Adipose tissue (tissue), 3 donors: ENCODE results near the gene CCDC170. TPM values are rescaled to one million over a fixed set of nuclear protein-coding genes. Genes with fewer than 3 reads are reported as not detected.

Experiments used
- H3K27ac ChIP-seq: one replicate; pipeline ENCODE4 v1.5.1; 2013; ENCODE audit warnings: low read depth, low read length
- WGBS, 3 donors: extraction: QIAGEN DNeasy Blood & Tissue Kit; methylation state at CpG; one replicate each; pipeline ENCODE4 v1.1.7; 2013; 5-methylcytosine and 5-hydroxymethylcytosine counted together
- polyA plus RNA-seq, 3 donors: library from polyadenylated mRNA; stranded (reverse); fragments of 200-250 nt; gene quantifications; one replicate each; pipeline ENCODE4 v1.2.3, GENCODE V29; 2013
- donor health status: healthy with polysubstance abuse.
- donor health status: Bipolar disorder and iron deficiency.
- donor health status: healthy.

Gene CCDC170
- polyA plus RNA-seq, 3 donors, result 0.05 to 0.45 (median 0.22) TPM

DNA sequence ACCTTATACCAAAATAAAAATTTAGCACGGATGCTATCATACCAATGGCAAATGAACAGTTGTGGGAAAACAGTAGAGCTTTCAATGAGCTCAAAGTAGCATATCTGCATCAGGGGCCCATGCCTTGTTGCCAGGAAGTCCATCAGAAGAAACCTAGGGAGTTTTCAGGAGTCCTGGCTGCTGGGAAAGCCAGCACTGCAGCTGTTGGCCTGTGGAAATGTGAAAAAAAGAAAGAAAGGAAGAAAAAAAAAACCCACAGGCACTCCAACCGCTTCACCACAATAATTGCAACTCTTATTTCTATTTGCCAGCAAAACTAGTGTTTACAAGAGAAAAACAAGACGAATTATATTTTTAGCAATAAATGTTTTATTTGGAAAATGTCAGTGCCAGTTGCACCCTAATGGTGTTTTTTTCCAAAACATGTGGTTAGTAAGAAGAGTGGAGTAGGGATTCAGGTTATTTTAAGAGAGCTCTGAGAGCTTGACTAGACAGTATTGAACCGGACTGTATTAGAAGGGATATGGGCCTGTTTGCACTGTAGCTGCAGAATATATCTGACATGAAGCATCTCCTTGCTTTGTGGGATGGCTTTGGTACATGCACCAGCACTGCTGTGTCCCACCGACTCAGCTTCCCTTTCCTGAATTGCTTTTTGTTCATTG is 137.3 kb downstream of the CCDC170 start:
- WGBS, 3 donors, result 66 to 88% (median 82%) methylated on average over 5 of the region's 5 CpGs
- H3K27ac ChIP-seq, result no peak overlapping the region

DNA sequence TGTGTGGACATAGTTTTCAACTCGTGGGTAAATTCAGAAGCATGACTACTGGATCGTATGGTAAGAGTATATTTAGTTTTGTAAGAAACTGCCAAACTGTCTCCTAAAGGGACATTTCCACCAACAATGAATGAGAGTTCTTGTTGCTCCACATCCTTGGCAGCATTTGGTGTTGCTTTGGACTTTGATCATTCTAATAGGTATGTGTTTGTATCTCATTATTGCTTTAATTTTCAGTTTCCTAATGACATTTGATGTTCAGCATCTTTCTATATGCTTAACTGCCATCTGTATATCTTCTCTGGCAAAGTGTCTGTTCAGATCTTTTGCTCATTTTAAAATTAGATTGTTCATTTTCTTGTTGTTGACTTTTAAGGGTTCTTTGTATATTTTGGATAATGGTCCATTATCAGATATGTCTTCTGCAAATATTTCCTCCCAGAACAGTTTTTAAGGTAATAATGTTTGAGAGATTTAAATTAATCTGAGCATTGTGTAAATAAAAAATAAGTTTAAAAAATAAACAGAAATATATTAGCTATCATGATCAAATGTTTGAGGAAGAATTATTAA is 138.7 kb downstream of the CCDC170 start:
- no peak overlapping the region for H3K27ac ChIP-seq
- WGBS, 3 donors, result 44 to 85% (median 69%) methylated on average over 2 of the region's 2 CpGs

DNA sequence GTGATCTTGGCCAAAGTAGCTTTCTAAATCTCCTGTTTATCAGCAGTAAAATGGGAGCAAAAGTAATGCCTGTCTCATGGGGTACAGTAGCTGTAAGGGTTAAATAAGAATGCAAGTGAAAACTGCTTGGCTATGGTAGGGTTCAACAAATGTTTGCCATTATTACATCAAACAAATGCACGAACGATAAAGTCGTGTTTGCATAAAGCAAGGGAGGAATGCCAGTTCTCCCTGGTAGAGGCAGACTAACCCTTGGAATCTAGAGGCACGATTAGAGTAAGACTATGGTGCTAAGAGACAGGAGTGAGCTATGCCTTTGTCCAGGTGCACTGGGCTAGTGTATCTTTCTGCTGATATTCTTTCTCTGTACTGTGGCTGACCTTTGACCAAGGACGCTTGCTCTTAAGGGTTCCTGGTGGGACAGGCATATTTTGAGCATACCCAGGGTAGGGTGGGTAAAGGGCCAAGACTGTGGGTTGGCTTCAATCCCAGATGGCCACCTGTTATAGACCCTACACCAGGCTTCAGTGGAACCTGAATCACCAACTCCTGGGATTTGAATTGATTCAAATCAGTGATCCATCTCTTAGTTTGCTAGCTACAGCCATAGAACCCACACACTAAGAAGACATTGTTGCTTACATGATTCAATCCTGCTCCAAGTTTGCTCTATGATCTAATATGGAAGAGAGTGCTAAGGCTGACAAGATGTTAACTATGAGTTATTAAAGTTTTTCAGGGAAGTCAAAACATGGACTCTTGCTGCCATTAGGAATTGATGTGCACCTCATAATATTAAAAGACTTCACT is 139.9 kb downstream of the CCDC170 start:
- no peak overlapping the region for H3K27ac ChIP-seq
- WGBS, 3 donors, result 31 to 86% (median 79%) methylated on average over 5 of the region's 5 CpGs

DNA sequence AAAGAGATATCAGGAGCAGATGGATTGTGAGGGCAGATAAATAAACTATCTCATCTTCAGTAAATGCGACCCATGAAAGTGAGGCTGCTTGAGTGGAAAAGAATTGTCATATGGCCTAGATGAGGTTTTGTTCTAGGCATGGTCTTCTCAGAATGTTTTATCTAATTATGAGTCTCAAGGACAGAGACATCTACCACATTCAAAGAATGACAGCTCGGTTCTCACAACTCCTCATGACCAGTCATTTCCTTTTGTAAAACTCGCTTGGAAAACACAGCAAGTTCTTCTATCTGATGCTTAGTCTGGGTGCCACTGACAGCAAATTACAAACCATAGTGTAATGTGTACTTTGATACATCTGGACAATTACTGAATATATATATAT is 140.5 kb downstream of the CCDC170 start:
- 84 to 89% (median 86%) methylated on average over 3 of the region's 3 CpGs for WGBS, 3 donors
- no peak overlapping the region for H3K27ac ChIP-seq

DNA sequence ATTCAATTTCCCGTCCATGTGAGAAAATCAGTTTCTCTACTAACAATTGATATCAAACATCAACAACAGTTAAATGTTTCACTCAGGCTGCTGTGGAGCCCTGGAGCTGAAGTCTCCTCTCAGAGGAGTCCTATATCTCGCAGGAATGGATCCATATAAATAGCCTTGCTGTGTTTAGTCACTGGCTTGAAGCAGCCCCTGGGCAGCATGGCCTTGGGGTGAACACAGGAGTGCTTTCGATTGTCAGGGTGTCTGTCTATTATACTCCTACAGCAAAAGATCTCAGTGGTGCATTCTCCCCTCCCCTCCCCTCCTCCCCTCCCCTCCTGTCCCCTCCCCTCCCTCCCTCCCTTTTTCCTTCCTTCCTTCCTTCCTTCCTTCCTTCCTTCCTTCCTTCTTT is 141.9 kb downstream of the CCDC170 start:
- H3K27ac ChIP-seq, result no peak overlapping the region
- 65 to 95% (median 91%) methylated on average over 3 of the region's 3 CpGs for WGBS, 3 donors

DNA sequence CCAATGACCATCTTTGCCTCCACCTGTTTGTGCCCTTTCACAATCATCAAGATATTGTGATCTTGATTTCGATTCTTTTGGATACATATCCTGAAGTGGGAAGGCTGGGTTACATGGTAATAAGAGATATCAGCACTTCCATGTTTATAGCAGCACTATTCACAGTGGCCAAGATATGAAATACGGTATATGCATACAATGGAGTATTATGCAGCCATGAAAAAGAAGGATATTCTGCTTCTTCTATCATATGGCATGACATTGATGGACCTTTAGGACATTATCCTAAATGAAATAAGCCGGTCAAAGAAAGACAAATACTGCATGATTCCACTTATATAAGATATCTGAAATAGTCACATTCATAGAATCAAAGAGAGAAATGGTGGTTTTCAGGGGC is 144.0 kb downstream of the CCDC170 start:
- no peak overlapping the region for H3K27ac ChIP-seq
- WGBS, 3 donors, result 74 to 91% (median 79%) methylated on average over 3 of the region's 3 CpGs

DNA sequence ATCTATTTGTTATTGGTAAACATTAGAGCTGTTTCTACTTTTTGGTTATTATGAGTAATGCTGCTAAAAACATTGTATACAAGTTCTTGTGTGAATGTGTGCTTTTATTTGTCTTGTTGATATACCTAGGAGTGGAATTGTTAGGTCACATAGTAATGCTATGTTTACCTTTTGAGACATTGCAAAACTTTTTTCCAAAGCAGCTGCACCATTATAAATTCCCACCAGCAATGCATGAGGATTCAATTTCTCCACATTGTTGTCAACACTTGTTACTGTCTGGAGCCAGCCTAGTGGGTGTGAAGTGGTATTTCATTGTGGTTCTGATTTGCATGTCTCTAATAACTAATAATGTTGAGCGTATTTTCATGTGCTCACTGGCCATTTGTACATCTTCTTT is 145.9 kb downstream of the CCDC170 start:
- H3K27ac ChIP-seq, result no peak overlapping the region
- 76 to 86% (median 84%) methylated on average over 1 of the region's 1 CpG for WGBS, 3 donors

DNA sequence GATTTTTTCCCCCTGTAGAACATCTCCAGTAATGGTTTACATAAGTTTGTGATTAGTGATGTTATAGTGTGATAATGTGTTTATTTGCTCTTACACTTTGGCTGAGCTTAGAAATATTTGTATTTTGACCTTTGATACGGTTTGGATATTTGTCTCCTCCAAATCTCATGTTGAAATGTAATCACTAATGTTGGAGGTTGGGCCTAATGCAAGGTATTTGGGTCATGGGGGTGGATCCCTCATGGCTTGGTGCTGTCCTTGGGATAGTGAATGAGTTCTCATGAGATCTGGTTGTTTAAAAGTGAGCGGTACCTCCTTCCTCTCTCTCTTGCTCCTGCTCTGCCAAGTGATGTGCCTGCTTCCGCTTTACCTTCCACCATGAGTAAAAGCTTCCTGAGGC is 147.2 kb downstream of the CCDC170 start:
- WGBS, 3 donors, result 68 to 89% (median 86%) methylated on average over 3 of the region's 3 CpGs
- H3K27ac ChIP-seq, result no peak overlapping the region

DNA sequence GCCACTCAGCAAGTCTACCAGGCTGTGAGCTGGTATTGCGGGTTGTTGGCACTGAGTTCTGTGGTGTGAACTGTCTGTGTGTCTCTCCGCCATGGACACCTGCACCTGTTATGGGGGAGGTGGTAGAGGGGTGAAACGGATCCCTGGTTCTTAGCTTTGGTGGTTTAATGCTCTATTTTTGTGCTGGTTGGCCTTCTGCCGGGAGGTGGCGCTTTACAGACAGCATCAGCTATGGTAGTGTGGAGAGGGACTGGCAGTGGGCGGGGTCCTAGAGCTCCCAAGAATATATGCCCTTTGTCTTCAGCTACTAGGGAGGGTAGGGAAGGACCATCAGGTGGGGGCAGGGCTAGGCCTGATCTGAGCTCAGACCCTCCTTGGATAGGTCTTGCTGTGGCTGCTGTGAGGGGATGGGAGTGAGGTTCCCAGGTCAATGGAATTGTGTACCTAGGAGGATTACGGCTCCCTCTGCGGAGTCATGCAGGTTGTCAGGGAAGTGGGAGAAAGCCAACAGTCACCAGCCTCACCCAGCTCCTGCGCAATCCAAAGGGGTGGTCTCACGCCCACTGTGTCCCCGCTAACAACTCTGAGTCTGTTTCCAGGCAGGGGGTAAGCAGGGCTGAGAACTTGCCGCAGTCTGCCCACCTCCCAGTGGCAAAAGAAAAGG is 154.3 kb downstream of the CCDC170 start:
- 67 to 82% (median 76%) methylated on average over 12 of the region's 12 CpGs for WGBS, 3 donors
- H3K27ac ChIP-seq, result no peak overlapping the region

DNA sequence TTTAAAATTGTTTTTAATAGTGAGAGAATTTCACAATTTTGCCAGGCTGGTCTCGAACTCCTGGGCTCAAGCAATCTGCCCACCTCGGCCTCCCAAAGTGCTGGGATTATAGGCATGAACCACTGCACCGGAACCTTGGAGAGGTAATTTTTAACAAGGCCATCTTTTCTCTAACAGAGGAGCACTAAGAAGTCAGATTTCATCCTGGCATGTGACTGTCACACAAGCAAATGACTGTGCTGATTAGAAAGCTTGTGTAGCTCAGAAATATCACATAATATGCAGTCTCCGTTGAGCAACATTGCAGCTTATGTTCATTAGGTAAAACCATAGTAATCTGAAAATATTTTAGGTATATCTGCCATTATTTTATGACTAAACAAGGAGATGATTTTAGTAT is 156.0 kb downstream of the CCDC170 start:
- H3K27ac ChIP-seq, result no peak overlapping the region
- WGBS, 3 donors, result 61 to 90% (median 88%) methylated on average over 4 of the region's 4 CpGs

DNA sequence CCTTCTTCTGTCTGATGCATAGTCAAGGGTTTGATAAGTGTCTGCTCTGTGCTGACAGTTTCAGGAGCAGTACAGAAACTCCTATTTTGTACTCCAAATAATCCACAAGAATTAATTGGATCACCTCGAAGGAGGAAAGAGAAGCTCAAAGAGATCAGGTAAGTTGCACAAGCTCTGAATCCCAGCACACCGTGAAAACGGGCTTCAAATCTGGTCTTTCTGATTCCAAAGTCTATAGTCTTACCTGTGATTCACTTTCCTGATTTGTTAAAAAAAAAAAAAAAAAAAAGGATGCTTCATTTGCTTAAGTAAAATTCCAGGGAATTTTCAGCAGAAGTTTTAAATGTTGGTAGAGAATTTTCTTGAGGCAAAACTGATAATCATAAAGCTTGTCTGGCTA is 157.8 kb downstream of the CCDC170 start:
- WGBS, 3 donors, result 87 to 93% (median 93%) methylated on average over 3 of the region's 3 CpGs
- no peak overlapping the region for H3K27ac ChIP-seq

DNA sequence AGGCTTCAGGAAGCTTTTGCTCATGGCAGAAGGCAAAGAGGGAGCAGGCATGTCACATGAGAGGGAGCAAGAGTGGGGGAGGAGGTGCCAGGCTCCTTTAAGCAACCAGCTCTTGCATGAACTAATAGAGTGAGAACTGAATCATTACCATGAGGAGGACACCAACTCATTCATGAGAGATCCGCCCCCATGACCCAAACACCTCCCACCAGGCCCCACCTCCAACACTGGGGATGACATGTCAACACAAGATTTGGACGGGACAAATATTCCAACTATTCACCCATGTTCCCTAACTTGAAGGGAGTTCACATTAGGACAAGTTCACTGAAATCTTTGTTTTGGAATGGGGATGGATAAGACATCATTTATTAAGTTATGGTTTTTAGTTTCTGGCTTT is 158.5 kb downstream of the CCDC170 start:
- no peak overlapping the region for H3K27ac ChIP-seq
- WGBS, 3 donors, result 49 to 66% (median 50%) methylated on average over 2 of the region's 2 CpGs

DNA sequence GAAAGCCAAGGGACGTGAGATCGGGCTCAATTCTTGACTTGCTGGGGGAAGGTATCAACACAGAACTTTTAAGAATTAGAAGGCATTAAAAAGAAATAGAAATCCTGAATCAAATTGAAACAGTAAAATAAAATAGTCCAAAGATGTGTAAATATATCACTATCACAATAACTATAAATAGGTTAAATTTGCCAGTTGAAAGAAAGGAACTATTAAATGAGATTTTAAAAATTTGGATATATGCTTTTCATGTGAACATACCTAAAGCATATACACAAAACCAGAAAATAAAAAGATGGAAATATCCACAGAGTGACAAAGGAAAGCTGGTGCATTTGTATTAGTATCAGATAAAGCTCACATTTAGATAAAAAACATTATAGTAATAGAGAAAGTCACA is 161.3 kb downstream of the CCDC170 start:
- 95 to 96% (median 96%) methylated on average over 2 of the region's 2 CpGs for WGBS, 3 donors
- no peak overlapping the region for H3K27ac ChIP-seq

DNA sequence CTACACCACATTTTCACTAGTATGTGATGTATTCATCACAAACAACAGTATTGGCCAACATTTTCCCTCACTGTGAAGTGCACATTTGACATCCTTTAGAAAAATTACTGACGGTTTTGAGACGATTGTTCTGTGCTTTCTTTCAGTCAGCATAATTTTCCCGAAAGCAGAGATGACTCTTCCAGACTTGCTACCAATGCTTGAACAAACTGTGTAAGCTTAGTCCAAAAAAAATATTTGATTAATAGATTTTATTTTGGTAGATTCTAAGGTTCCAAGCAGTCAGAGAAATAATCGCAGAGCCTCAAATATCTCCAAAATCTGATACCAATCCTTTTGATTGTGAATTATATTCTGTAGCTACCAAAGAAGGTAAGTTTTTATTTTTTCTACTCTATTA is 162.6 kb downstream of the CCDC170 start:
- 88 to 92% (median 90%) methylated on average over 4 of the region's 4 CpGs for WGBS, 3 donors

DNA sequence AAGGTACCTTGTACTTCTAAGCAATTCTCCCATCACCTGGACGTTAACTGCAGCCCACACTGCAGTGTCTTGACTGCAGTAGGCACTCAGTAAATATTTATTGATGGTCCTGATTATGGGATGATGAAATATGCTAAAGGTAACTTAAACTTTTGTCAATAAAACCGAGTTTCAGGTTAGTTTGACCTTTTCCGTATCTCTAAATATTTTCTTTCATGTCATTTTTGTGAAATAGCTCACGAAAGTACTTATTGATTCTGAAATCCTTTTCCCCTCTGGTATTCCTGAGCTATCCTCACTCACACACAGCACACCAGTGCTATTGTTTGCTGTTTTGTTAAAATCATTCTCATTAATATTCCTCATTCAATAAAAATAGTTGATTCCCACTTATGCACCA is 164.3 kb downstream of the CCDC170 start:
- no peak overlapping the region for H3K27ac ChIP-seq
- WGBS, 3 donors, result 23 to 75% (median 69%) methylated on average over 4 of the region's 4 CpGs

More for the DNA sequence above, 162.6 kb downstream of the CCDC170 start:
- H3K27ac ChIP-seq, result no peak overlapping the region

DNA sequence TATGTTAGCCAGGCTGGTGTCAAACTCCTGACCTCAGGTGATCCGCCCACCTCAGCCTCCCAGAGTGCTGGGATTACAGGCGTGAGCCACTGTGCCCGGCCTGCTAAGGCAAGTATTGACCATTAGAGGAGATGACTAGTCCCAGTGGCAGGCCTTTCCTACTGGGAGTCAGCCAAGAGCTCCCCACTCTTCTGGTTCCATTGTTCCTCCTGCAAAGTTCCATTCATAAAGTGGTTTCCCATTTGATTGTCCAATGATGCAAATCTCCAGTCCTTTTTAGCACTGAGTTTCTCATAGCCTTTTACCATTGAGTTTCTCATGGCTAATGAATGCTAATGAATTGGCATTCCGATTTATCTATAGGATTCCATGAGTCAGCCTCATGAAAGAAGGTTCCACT is 165.4 kb downstream of the CCDC170 start:
- H3K27ac ChIP-seq, result no peak overlapping the region
- 68 to 92% (median 79%) methylated on average over 4 of the region's 4 CpGs for WGBS, 3 donors

DNA sequence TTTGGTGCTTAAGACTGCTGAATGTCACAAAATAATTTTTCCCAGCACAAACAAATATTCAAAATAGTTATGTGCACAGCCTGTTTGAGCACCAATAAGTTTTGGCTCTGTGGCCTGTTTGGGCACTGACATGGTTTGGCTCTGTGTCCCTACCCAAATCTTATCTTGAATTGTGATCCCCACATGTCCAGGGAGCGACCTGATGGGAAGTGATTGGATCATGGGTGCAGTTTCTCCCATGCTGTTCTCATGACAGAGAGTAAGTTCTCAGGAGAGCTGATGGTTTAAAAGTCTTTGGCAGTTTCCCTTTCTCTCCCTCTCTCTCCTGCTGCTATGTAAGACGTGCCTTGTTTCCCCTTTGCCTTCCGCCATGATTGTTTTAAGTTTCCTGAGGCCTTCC is 167.7 kb downstream of the CCDC170 start:
- H3K27ac ChIP-seq, result no peak overlapping the region
- WGBS, 3 donors, result 70 to 90% (median 87%) methylated on average over 3 of the region's 3 CpGs

DNA sequence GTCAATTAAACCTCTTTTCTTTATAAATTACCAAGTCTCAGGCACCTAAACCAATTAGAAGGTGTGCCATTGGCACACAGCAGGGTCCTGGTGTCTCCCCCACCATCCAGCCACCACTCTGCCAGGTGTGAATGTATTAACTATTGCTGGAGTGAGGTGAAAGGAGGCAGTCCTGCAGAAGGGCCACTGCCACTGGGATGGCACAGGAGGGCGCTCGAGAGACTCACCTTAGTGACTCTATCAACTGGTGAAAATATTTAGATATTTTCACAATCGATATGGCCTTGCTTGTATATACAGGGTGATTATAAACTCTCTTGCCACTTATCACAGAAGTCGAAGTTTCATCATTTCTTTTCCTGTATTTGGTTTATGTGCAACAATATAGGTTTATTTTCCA is 168.1 kb downstream of the CCDC170 start:
- H3K27ac ChIP-seq, result no peak overlapping the region
- WGBS, 3 donors, result 47 to 54% (median 53%) methylated on average over 4 of the region's 4 CpGs

DNA sequence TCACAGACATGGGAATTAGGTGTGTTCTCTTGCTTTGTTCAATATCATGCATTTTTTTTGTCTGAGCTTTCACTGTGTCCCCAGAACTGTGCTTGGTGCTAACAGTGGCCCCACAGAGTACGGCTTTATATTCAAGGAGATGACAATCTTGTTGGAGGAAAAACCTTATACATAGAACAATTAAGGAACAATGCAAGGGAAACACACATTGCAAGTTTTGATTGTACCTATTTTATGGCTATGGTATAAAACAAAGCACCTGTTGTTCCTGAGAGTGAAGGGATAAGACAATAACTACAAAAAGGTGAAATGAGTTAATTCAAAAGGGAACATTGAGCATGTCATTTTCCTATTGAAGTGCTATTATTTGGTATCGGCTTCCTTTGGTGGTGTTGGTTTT is 169.7 kb downstream of the CCDC170 start:
- WGBS, 3 donors, result 94 to 98% (median 98%) methylated on average over 2 of the region's 2 CpGs
- H3K27ac ChIP-seq, result no peak overlapping the region
